ENCODE data around the gene PRRX2.
"Not testable (repeated sequence)": the region's sequence is repeated elsewhere in the genome, so short reads cannot be mapped to it uniquely, and the experiment has no call there.

Gene PRRX2

DNA sequence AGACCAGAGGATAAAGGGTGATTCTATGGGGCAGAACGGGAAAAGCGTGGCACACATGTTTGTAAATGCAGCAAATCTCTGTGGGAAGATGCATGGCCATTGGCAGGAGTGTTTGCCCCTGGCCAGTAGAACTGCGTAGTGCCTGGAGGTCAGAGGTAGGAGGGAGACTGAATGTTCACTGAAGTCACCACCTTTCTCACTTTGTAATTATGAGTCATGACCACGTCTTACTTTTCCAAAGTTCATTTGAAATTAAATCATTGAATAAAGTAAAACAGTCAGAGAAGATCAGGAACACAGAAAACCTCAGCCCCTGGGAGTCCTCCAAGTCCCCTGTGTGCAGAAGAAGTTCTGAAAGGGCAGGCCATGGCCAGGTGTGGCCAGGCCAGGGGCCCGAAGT is 82.8 kb downstream of the PRRX2 start:
- no peak for TF ChIP-seq ZFX (IDR thresholded peaks at IDR 0.05)
- TF ChIP-seq, protein P1, sequence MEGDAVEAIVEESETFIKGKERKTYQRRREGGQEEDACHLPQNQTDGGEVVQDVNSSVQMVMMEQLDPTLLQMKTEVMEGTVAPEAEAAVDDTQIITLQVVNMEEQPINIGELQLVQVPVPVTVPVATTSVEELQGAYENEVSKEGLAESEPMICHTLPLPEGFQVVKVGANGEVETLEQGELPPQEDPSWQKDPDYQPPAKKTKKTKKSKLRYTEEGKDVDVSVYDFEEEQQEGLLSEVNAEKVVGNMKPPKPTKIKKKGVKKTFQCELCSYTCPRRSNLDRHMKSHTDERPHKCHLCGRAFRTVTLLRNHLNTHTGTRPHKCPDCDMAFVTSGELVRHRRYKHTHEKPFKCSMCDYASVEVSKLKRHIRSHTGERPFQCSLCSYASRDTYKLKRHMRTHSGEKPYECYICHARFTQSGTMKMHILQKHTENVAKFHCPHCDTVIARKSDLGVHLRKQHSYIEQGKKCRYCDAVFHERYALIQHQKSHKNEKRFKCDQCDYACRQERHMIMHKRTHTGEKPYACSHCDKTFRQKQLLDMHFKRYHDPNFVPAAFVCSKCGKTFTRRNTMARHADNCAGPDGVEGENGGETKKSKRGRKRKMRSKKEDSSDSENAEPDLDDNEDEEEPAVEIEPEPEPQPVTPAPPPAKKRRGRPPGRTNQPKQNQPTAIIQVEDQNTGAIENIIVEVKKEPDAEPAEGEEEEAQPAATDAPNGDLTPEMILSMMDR (conservative IDR thresholded peaks at IDR 0.05), result no peak
- no peak overlapping the region for H3K27ac ChIP-seq

GRCh38 chr9:129749052-129749451 is 83.6 kb downstream of the PRRX2 start:
- not testable (repeated sequence) for H3K27ac ChIP-seq

- TF ChIP-seq ZFX (IDR thresholded peaks at IDR 0.05), result no peak
- TF ChIP-seq, protein P1 (conservative IDR thresholded peaks at IDR 0.05), result no peak
- no peak overlapping the region for H3K27ac ChIP-seq
These were observed 84.1 kb downstream of the PRRX2 start for GRCh38 chr9:129749575-129749974.

DNA sequence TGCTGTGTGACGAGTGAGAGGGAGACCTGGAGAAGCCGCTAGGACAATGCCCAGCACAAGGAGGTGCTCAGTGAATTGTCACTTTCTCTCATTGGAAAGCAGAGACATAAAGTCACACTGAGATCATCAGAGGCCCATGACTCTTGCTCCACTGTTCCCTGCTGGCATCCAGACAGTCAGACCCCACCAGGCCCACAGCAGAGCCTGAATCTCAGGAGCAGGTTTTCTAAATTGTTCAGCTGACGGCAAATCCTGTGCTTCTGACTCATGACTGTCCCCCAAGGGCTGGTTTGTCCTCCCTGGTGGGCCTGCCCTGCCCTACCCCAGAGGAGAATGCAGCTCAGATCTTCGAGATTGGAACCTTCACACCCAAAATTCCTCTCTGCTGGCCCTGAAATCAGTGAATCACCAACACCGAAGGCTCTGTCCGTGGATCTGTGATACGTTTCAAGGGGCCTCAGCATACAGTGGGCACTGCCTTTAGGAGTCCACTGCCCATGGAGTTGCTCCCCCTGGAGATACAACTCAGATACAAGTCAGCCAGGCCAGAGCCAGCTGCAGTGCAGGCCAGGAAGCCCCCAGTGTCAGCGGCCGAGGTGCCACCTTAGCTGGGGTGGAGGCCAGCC is 84.7 kb downstream of the PRRX2 start:
- no peak for TF ChIP-seq ZFX (IDR thresholded peaks at IDR 0.05)
- TF ChIP-seq, protein P1 (conservative IDR thresholded peaks at IDR 0.05), result no peak
- H3K27ac ChIP-seq, result no peak overlapping the region

DNA sequence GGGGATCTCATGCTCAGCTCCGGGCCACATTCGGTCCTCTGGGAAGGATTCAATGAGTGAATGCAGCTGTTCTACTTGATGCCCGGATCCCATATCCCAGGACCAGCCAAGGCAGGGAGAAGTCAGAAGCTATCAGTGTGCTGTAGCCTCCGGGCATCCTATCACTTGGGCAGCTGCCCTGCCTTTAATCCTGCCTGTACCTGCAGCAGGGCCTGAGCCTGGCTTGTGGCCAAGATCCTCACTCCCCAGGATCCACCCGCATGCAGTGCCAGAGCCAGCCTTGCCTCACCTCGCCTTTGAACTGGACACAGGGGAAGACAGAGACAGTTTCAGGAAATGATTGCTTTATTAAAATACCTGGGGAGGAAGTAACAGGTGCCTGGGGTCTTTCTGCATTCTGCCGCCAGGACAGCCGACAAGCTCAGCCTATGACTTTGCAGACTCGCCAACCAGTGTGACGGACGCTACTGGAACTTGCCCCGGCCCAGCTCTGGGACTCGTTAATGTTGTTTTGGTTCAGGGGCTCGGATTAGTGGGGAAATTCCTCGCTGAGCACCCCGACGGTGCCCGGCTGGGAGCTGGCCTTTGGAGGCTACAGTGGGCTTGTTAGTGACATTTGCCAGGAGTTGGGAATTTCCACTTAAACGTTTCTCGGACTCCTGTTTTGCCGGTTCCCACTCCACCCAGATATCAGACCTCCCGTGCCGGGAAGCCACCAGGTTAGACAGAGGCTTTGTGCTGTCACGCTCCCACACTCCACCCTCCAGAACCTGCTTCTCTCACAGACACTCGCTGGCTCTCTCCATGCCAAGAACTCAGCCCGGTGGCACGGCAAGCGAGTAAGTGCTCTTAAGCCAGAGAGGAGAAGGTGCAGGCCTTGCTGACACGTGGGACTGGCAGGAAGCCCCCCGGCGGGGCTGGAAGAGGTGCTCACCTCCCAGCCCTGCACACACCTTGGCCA is 86.7 kb downstream of the PRRX2 start:
- H3K27ac ChIP-seq, result no peak overlapping the region
- TF ChIP-seq ZFX (IDR thresholded peaks at IDR 0.05), result no peak
- TF ChIP-seq, protein P1 (conservative IDR thresholded peaks at IDR 0.05), result no peak

DNA sequence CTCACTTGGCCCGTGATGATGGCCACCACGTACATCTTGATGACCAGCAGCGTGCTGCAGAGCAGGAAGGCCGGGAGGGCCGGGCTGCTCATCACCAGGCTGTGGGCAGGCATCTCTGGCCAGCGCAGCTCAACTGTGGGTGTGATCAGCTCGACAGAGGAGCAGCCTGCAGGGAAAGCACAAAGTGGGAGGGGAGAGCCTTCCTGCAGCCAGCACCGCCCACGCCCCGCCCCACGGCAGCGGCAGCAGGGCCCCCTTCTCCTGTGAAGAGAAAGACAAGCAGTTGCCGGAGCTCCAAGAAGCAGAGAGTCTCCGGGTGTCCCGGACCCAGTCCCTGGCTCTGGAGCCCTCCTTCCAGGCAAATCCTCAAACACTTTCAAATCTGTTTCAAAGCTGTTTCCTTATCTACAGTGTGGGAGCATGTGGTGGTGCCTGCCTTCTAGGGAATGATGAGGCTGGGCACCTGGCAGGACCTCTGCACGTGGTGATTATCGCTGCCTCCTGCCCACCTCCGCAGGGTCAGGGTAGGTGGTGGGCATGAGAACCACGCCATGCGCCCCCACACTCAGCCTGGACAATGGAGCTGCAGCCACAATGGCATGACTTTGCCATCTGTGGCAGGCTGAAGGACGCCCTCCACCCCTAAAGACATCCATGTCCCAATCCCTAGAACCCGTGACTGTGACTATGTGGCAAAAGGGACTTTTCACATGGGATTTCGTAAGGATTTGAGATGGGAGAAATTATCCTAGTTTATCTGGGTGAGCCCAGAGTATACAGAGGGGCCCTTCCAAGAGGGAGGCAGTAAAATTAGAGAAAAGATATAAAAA is 87.7 kb downstream of the PRRX2 start, which contains the start of gene PTGES:
TSS of gene PTGES (minus strand) at position 143 of the 830 bp plus-strand sequence. CDS start at position 113, 30 bp downstream.
- TF ChIP-seq, protein P1 (conservative IDR thresholded peaks at IDR 0.05), result no peak
- no peak for TF ChIP-seq ZFX (IDR thresholded peaks at IDR 0.05)
- H3K27ac ChIP-seq, result no peak within 1 kb of the TSS

DNA sequence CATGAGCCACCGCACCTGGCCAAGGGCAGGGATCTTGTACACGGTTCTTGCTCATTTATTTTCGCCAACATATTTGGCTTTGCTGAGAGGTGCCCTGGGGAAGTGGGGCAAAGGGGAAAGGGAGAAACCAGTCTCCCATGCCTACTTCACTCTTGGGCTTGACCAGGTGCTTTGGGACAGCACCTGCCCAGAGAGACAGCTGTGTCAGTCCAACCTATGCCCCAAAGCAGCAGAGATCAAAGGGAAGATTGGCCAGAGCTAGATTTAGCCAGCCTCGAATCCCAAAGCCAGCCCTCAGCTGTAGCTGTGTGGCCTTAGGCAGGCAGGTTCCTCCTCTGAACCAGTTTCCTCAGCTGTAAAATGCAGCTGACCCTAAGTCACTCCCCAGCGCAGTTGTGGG is 89.7 kb downstream of the PRRX2 start:
- no peak for TF ChIP-seq ZFX (IDR thresholded peaks at IDR 0.05)
- TF ChIP-seq, protein P1 (conservative IDR thresholded peaks at IDR 0.05), result no peak
- no peak overlapping the region for H3K27ac ChIP-seq
